GM18909 (cell line): ENCODE data around the gene ZNF683.
"Not testable (repeated sequence)": the region's sequence is repeated elsewhere in the genome, so short reads cannot be mapped to it uniquely, and the experiment has no call there.

Source experiments
- ATAC-seq: cut with Tn5 transposase; IDR thresholded peaks from one replicate; pipeline ENCODE4 v1.9.1; 2021; ENCODE audit warnings: mild to moderate bottlenecking; ENCODE audit not compliant: unreplicated experiment, poor library complexity

The ZNF683 gene

DNA sequence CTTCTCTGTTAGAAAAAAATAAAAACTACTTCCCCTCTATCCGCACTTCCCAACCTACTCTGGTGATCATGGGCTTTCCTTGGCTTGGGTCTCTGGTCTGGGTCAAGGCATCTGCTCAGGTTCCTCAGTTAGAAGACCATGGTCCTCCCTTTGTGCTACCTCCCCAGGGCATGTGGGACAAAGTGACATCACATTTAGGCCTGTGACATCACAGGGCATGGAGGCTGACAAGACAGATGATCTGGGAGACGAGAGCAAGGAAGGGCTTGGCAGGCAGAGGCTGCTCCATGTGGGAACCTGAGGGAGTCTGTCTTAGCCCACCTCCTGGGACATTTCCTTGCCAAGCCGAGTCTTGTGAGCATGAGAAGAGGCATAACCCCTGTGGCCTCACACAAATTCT lies at the start of gene ZNF683:
Gene ZNF683, minus strand, starts transcription at position 140 of the 400 bp plus-strand sequence. CDS start 4,179 bp downstream, outside the sequence.
- not testable (repeated sequence) for ATAC-seq

DNA sequence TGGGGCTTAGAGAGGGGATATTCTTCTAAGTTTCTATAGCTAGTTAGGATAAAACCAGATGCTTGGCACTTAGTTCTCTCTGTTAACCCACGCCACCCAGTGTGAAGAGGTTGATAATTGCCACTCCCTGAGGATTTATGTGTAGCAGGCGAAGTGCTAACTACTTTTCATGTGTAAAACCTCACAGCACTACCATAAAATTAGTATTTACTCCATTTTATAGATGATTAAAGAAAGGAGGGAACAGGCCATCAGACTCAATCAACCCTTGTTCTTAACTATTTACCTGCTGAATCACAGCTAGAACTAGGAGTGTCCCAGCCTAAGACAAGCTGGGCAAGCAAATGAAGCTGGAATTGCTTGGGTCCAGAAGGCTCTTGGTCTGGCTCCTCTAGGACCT lies 46.9 kb upstream of the ZNF683 start:
- no peak for ATAC-seq

DNA sequence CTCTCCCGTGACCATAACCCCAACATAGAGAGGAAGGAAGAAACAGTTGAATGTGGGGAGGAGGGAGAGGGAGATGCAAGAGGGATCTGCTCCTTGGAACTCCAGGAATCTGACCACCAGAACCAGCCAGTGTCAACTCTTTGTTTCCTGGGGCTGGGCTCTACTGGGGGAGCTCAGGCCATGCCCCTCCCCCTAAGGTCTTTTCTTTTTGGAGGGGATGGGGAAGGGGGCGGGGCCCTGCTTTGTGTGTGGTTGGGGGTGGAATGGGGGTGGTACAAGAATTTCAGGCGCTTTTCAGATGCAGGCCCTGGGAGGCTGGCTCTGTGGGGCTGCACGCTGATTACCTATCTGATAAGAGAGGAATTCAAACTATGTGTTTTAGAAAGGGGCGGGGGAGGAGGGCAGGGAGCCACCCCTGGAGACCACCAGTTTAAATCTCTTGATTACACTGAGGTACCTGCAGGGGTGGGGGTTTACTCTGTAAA lies 46.4 kb upstream of the ZNF683 start:
- no peak for ATAC-seq

DNA sequence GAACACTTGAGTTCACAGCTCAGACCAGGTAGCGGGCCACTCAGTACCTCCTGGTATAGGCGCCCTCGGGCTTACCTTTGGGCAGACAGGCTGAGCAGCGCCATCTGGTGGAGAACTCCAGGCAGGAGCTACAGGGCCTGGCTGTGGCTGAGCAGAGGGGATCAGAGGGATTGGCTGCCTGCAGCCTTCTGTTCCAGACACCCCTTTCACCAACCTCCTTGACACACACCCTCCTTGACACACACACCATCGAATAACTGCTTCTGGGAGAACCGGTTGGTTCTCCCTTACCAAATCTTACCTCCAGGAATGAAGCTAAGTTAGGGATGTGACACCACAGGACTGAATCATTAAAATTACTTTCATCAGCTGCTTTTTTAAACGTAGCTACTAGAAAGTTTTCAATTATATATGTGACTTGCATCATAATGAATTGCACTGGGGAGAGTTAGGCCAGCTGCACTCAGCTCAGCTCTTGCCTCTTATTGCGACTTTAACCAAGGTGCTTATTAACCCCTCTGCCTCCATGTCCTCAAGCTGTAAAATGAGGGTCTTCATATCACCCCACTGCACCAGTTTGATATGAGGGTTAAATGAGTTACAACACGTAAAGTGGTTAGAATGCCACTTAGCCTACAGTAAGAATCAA lies 44.7 kb upstream of the ZNF683 start:
- ATAC-seq, result no peak

DNA sequence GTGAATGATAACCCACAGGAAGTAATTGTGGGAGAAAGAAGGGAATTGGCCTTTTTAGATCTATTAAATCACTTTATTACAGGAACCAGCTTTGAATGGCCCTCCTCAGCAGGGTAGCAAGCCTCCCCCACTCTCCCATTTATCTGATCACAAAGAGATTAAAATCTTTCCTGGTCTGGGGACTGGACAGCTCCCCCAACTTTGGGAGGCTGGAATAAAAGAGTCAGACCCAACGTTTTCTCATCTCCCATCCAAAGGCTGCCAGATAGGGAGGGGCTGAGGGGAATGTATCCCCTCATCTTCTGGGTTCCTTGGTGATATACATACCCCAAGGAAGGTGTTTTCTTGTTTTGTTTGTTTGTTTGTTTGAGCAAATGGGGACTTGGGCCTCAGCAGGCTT lies 40.5 kb upstream of the ZNF683 start:
- ATAC-seq, result no peak

DNA sequence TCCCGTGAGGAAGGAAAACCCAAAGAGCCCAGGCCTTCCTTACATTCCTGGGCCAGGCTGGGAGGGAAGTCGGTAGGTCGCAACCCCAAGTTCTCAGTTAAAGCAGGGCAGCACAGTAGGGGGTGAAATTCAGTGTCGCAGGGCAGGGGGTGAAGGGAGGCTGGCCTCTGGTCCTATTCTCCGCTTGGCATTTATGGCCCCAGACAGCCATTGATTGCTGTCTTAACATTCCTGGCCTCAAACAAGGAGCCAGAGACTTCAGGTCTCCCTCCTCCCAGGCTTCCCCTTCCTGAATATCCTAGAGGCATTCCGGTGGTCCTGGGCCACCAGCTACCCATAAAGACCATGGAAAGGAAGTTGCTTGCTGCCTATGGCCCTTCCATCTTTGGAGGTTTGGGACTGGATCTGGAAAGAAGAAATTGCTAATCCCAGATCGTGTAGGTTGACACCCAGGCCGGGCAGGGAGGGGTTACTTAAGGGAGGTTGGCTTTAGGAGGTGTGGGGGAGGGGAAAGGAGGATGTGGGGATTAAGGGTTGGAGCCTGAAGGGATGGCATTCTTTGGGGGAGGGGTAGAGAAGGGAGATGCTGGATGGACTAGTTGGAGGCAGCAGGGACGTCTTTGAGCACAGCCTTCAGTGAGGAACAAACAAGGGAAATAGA lies 39.8 kb upstream of the ZNF683 start:
- ATAC-seq, result no peak

DNA sequence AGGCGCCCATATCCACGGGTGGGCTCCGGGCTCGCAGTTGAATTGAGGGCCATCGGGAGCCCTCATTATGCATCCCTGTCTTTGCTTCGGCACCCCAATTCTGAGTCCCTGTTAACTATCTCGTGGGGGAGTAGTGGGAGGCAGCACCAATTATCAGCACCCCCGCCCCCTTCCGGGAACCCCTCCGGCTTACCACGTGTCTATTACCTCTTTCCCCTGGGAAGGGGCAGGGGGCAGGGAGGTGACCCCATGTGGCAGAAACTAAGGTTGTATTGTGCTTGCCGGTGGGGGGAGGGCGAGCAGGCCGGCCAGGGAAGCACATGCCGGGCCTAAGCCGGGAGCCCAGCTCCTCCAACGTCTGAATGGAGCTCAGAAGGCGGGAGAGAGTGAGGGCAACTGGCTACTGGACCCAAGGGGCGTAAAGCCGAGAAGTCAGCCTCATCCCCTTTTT lies 39.1 kb upstream of the ZNF683 start:
- ATAC-seq, result no peak

DNA sequence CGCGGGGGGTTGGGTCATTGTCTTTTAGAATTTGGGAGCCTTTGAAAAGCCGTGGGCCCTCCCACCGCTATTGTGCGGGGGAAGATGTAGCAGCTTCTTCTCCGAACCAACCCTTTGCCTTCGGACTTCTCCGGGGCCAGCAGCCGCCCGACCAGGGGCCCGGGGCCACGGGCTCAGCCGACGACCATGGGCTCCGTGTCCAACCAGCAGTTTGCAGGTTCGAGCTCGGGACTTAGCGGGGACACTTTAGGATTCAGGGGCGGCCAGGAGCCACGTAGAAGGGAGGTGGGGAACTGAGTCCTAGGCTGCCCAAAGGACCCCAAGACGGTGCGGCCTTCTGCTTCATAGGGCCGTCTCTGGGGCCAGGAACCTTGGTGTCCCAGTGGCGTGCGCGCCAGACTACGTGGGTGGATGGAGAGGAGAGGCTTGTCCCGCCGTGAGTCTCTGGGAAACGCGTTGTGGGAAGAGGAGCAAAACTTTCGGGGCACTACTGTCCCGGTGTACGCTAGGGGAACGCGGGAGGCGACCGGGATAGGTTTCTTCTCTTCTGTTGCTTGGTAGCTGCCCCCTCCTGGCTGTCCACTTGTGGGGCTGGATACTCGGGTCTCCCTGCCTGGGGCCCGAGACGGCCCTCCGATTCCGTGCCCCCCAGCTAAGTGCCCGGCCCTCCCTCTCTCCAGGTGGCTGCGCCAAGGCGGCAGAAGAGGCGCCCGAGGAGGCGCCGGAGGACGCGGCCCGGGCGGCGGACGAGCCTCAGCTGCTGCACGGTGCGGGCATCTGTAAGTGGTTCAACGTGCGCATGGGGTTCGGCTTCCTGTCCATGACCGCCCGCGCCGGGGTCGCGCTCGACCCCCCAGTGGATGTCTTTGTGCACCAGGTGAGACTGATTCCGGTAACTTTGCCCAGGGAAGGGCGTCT lies 38.4 kb upstream of the ZNF683 start, which contains the start of gene LIN28A:
Gene LIN28A, plus strand, starts transcription at position 112 of the 918 bp plus-strand sequence. Its CDS starts 75 bp downstream, at position 187.
- no peak for ATAC-seq

DNA sequence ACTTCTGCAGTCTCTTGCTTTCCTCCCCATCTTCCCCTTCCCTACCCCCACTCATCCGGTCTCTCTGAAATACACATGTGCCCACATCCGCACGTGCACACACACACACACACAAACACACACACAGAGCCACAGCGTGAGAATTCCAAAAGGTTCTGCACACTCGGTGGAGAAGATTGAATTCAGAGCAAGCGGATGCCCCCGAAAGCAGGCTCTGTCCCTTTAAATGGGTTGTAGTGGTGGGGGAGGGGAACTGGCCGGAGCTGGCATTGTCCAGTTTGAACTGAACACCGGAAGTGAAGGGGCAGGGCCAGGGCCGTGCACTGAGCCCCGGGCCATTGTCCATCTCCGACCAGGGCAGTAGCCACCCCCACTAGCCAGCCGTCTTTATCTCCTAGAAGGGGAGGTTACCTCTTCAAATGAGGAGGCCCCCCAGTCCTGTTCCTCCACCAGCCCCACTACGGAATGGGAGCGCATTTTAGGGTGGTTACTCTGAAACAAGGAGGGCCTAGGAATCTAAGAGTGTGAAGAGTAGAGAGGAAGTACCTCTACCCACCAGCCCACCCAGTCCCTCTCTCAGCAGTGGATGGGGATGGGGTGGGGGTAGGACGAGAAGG lies 36.7 kb upstream of the ZNF683 start:
- no peak for ATAC-seq

DNA sequence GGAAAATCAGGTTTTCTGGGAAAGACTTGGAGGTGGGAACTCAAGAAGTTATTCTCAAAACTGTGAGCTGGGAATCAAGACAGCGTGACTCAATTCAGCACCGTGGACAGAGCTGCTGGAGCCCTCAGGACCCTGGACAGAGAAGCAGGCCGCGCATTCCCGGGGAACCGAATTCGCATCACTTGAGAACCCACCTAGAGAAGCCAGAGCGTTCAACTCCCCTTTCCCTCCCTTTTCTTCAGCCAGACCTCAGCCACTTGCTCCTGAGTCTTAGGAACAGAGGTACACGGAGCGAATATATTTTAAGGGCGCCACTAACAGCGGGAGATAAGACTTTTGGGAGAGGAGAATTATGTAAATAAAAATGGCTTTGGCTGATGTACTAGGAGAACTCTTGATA lies 36.1 kb upstream of the ZNF683 start:
- ATAC-seq, result no peak

DNA sequence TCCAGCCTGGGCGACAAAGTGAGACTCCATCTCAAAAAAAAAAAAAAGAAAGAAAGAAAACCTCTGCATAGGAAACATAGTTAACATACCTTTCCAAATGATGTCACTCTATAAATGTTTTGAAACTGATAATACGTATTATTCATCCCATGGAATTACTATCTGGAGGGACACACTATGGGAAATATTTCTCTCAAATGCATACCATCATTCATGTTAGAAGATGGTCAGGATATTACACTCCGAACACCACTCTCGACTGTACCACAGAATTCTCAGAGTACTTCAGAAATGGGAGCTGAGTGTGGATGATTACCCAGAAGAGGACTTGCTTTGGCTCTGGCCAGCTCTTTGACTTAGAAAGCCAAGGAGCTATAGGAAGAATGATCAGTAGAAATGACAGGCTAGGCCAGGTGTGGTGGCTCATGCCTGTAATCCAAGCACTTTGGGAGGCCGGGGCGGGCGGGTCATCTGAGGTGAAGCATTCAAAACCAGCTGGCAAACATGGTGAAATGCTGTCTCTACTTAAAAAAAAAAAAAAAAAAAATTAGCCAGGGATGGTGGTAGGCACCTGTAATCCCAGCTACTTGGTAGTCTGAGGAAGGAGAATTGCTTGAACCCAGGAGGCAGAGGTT lies 32.8 kb upstream of the ZNF683 start:
- no peak for ATAC-seq

DNA sequence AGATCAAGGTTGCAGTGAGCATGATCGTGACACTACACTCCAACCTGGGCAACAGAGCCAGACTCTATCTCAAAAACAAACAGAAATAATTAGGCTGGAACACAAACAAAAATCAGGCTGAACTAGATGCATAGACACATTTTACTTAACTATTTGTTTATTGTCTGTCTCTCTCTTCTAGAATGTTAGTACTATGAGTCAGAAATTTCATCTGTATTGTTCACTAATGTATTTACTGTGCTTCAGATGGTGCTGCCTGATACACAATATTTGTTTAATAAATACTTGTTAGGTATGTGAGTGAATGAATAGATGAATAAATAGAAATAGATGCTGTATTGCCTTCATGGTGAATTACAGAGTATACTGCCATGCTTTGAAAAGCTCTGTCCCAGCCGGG lies 32.1 kb upstream of the ZNF683 start:
- ATAC-seq, result no peak

DNA sequence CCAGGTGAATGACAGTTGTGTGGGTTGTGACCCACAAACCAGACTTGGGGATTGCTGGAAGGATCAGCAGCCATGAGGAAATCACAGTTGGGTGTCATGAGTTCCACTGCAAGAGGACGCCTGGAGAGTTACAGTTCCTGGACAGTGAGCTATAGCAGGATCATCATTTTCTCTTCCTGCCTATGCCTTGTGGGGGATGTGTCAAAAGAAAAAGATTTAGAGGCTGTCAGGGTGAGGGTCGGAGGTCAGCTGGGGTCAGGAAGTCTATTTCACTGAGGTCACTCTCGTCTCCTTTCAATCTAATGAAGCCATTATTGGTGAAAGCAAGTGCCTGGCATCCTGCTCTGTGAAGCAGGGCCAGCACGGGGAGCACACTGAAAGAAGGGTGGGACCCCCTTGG lies 31.1 kb upstream of the ZNF683 start:
- ATAC-seq, result no peak

DNA sequence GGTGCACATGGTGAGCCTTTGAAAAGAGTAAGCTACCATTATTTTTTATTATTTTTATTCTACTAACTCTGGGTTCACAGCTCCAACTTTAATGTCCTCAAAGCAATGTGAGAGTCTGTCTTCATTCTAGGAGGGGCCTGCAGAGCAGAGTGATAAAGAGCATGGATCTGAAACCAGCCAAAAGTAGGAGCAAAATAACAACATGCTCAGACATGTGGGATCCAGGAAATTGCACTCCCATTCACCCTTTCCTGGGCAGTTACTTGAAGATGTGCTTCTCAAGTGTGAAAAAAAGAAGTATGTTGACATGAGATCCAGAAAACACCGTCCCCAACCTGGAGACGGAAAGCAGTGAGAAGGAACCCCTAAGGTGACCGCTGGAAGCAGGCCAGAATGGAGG lies 29.3 kb upstream of the ZNF683 start:
- ATAC-seq, result no peak

DNA sequence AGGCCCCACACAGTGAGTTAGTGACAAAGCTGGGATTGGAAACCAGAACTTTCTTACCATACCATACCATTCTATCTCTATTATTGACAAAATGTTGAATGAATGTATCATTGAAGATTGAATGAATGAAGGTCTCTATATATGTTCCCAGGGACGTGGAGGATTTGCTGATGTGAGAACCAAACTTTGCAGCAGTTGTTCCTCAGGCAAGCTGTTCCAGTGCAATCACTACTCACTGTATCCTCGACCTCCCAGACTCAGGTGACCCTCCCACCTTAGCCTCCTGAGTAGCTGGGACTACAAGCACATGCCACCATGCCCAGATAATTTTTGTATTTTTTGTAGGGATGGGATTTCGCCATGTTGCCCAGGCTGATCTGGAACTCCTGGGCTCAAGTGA lies 26.5 kb upstream of the ZNF683 start:
- ATAC-seq, result no peak

DNA sequence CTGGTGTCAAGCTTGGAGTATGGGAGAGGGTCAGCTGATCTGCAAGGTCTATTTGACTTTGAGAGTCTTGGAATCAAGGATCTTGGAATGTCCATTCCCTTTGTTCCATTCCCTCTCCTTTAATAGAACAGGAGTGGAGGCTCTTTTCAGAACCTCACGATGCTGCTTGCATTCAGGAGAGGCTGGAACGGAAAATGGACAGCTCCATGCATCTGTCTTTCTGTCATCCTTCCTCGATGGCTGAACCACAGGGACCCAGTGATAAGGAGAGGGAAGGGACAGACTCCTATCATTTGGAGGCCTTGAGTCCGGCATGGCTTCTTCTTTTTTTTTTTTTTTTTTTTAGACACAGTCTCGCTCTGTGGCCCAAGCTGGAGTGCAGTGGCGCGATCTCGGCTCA lies 23.2 kb upstream of the ZNF683 start:
- no peak for ATAC-seq

DNA sequence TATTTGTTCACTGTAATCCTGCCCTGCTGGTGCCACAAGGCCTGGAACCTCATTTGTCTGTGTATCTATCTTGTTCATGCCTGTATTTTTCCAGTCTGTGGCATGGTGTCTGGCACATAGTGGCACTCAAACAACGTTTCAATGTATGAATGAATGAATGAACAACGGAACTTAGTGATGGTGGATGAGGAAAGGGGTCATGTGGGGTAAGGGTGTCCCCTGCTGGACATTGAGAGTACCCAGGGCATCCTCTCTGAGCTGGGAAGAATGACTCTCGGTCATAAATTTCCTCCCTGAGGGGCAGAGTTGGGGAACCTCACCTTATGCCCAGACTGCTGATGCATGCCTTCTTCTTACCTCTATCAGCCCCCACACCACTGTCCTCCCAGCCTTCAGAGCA lies 18.9 kb upstream of the ZNF683 start:
- no peak for ATAC-seq

DNA sequence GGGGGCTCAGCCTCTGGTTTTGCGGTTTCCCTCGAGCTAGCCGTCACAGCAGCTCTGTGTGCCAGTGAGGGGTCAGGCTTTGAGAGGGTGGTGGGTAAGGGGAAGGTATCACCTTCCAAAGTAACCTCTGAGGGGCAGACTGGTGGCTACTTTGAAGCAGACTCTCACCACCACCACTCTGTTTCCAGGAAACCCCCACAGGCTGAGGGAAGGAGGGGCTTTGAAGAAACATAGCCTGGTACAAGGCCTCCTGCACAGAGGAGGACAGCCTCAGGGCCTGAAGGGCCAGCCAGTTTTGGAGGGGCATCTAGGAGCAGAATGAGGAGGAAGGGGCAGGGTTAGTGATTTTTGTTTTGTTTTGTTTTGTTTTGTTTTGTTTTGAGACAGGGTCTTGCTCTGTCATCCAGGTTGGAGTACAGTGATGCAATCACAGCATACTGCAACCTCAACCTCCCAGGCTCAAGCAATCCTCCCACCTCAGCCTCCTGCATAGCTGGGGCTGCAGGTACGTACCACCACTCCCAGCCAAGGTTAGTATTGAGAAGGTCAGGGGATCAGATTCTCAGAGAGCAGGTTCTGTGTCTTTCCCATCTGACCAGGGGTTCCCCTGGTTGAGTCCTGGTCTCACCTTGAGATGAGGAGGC lies 17.2 kb upstream of the ZNF683 start:
- no peak for ATAC-seq

DNA sequence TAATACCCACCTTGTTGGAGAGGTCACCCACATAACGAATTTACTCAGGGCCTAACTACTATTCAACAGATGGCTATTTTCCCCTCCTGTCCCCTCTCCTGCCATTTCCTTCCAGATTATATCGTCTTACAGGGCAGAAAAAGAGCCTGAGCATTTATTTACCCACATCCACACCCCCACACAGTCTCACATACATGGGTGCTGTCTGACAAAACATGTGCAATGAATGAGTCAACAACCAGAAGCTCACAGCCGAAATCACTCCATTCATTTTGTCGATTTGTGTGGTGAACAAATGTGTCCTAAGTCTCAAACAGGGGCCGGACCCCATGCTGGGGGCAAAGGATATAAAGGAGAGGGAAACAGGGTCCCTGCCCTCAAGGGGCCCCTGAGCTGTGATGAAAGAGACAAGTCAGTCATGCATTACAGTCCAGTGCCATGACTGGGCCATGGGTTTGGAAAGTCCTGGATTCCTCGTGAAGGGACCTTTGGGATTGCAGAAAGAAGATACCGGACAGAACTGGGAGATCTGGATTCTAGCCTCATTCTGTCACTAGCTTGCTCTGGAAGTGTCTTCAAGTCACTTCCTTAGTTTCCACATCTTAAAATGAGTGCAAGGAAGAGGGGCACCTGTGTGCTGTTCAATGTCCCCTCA lies 16.4 kb upstream of the ZNF683 start:
- ATAC-seq, result no peak
